ENCODE results near the gene ITGAX. TPM values are rescaled to one million over a fixed set of nuclear protein-coding genes. Genes with fewer than 3 reads are reported as not detected.
"Not testable (repeated sequence)": the region's sequence is repeated elsewhere in the genome, so short reads cannot be mapped to it uniquely, and the experiment has no call there.

The ITGAX gene
- 0.40 TPM in 1 of 2 replicates, not detected in the other for total RNA-seq
- 0.03 TPM for polyA plus RNA-seq (2012)

DNA sequence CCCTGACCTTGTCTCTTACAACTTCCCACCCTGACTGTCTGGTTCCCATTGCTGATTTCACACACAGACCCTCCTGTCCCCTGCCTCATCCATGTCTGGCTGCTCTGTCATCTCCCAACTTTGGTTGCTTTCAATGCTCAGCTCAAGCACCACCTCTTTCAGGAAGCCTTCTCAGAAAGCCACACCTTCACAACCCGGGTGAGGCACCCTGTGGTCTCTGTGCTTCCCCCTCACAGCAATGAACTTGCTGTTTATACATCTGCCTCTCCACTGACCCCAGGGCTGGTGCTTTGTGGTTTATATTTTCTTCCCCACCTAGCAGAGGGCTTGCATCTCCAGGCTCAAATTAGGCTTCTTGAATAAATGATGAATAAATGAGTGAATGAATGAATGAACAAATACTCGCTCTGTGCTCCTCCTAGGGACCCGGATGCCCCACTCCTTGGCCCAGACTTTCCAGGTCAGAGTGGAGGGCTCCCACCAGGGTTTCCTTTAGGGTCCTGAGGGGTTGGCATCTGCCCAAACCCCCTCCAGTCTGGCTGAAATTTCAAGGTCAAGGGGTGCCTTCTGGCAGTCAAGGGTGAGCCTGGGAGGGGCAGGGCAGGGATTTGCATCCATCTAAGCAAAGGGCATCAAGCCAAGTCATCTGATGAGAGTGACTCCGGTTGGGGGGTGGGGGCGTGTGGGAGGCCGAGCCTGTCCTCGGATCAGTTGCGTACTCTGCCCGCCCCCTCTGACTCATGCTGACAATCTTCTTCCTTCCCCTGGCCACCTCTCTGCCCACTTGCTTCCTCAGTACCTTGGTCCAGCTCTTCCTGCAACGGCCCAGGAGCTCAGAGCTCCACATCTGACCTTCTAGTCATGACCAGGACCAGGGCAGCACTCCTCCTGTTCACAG, at the start of gene ITGAX:
Gene ITGAX, plus strand, starts transcription at position 783 of the 898 bp plus-strand sequence. Its CDS starts 79 bp downstream, at position 862.
- peak; percentile 12 for DNase-seq (ENCODE audit: low read depth)

DNA sequence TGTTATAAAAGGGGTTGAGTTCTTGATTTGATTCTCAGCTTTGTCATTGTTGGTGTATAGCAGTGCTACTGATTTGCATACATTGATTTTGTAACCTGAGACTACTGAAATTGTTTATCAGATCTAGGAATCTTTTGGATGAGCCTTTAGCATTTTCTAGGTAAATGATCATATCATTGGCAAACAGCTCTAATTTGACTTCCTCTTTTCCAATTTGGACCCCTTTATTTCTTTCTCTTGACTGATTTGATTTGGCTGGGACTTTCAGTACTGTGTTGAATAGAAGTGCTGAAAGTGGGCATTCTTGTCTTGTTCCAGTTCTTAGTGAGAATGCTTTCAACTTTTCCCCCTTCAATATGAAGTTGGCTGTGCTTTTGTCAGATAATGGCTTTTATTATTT, 49.8 kb upstream of the ITGAX start:
- DNase-seq (ENCODE audit: low read depth): no peak

DNA sequence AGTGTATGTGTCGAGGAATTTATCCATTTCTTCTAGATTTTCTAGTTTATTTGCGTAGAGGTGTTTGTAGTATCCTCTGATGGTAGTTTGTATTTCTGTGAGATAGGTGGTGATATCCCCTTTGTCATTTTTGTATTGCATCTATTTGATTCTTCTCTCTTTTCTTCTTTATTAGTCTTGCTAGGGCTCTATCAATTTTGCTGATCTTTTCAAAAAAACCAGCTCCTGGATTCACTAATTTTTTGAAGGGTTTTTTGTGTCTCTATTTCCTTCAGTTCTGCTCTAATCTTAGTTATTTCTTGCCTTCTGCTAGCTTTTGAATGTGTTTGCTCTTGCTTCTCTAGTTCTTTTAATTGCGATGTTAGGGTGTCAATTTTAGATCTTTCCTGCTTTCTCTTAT, 46.6 kb upstream of the ITGAX start:
- not testable (repeated sequence) for DNase-seq (ENCODE audit: low read depth)

DNA sequence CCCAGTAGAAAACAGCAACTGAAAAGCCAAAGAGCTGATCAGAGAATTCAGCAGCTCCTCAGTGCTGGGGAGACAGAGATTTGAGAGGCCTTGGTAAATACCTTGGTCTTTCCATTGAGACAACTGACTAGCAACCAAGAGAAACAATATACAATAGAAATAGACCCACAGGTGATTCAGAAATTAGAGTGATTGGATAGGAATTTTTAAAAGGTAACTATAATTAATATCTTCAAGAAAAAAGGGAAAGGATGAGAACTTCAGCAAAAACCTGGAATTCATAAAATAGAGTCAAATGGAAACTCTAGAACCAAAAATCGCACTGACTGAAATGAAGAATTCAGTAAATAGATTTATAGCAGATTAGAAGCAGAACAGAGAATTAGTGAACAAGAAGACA, 32.5 kb upstream of the ITGAX start:
- DNase-seq (ENCODE audit: low read depth): no peak

DNA sequence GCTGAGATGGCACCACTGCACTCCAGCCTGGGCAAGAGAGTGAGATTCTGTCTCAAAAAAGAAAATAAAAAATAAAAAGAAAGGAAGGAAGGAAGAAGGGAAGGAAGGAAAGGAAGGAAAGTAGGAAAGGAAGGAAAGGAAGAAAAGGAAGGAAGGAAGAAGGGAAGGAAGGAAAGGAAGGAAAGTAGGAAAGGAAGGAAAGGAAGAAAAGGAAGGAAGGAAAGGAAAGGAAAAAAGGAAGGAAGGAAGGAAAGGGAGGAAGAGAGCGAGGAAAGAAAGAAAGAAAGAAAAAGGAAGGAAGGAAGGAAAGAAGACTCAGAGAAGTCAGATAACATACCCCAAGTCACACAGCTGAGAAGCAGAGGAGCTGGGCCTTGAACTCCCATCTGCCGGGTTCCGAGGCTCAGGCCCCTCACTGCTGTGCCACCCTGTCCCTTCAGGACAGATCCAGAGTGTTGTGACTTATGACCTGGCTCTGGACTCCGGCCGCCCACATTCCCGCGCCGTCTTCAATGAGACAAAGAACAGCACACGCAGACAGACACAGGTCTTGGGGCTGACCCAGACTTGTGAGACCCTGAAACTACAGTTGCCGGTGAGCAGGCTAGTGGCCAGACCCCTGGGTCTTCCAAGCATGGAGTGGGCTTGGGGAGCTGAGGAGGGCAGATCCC, 30.9 kb upstream of the ITGAX start:
- no peak for DNase-seq (ENCODE audit: low read depth)

DNA sequence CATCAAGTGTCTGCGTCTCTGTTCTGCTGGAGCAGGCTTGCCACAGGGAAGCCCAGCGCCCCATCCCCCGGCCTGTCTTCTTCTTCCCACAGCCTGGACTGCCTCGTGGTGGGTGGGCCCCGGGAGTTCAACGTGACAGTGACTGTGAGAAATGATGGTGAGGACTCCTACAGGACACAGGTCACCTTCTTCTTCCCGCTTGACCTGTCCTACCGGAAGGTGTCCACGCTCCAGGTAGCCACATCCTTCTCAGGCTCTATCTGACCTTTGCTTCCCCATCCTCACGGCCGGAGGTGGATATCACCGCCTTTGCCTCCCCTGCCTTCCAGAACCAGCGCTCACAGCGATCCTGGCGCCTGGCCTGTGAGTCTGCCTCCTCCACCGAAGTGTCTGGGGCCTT, 29.8 kb upstream of the ITGAX start:
- no peak for DNase-seq (ENCODE audit: low read depth)

DNA sequence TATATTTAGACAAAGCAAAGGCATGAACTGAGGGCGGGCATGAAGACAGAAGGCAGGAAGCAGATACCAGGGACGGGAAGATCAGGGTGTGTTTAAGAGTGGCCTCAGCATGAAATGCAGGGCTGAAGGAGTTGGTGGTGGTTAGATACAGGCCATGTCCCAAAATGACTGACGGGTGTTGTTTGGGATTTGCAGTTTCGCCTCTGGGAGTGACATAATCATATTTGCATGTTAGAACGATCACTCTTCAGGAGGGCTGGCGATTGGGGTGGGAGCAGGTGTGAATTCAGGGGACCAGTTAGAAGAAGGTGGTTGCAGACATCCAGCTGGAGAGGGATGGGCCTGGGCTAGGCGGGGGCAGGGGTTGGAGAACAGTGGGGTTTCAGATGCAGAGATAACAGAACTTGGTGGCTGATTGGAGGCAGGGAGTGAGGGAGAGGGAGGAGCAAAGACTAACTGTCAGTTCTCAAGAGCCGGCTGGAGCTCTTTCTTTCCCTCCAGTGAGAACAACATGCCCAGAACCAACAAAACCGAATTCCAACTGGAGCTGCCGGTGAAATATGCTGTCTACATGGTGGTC, 27.2 kb upstream of the ITGAX start:
- no peak for DNase-seq (ENCODE audit: low read depth)

DNA sequence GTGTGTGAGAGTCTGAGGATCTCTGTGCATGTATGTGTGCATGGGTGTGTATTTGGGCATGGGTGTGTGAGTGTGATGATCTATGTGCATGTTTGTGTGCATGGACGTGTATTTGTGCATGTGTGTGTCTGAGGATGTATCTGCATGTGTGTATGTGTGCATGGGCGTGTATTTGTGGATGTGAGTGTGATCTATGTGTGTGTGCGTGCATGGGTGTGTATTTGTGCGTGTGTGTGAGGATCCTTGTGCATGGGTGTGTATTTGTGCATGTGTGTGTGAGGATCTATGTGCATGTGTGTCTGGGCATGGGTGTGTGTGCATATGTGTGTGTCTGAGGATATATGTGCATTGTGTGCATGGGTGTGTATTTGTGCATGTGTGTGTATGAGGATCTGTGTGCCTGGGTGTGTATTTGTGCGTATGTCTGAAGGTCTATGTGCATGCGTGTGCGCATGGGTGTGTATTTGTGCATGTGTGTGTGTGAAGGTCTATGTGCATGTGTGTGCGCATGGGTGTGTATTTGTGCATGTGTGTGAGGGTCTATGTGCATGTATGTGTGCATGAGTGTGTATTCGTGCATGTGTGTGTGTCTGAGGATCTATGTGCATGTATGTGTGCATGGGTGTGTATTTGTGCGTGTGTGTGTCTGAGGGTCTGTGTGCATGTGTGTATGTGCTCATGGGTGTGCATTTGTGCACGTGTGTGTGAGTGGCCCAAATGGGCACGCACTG, 26.5 kb upstream of the ITGAX start:
- DNase-seq (ENCODE audit: low read depth): no peak

DNA sequence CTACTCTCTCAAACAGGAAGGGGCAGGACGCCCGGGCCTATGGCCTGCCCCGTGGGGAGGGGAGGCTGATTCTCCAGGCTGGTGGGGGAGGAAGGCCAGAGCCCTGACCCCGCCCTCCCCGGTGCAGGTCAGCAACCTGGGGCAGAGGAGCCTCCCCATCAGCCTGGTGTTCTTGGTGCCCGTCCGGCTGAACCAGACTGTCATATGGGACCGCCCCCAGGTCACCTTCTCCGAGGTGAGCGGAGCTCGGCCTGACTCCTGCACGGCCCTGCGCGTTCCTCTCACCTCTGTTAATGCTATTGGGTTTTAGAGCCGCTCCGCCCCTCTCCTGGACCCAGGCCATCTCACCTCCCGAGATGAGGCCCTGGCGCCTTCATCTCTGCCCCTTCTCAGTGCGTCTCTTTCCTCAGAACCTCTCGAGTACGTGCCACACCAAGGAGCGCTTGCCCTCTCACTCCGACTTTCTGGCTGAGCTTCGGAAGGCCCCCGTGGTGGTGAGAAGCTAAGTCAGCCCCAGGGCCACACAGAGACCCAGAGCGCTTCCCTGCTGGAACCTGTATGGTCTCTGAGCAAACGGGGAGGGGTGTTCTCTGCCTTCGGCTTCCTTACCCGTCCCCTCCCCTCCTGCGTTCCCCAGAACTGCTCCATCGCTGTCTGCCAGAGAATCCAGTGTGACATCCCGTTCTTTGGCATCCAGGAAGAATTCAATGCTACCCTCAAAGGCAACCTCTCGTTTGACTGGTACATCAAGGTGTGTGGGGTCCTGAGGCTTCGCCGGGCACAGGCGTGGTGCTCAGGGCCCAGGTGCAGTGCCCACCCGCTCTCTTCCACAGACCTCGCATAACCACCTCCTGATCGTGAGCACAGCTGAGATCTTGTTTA, 25.1 kb upstream of the ITGAX start:
- no peak for DNase-seq (ENCODE audit: low read depth)

DNA sequence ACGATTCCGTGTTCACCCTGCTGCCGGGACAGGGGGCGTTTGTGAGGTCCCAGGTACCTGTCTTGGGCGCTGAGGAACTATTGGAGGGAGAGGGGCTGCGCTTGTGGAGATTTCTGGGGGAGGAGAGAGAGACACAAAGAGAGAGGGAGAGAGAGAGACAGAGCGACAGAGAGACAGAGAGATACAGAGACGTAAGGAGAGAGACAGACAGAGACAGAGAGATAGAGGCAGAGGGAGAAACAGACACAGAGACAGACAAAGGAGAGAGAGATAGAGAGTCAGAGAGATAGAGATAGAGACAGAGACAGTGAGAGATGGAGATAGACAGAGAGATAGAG, 24.5 kb upstream of the ITGAX start:
- DNase-seq (ENCODE audit: low read depth): no peak

DNA sequence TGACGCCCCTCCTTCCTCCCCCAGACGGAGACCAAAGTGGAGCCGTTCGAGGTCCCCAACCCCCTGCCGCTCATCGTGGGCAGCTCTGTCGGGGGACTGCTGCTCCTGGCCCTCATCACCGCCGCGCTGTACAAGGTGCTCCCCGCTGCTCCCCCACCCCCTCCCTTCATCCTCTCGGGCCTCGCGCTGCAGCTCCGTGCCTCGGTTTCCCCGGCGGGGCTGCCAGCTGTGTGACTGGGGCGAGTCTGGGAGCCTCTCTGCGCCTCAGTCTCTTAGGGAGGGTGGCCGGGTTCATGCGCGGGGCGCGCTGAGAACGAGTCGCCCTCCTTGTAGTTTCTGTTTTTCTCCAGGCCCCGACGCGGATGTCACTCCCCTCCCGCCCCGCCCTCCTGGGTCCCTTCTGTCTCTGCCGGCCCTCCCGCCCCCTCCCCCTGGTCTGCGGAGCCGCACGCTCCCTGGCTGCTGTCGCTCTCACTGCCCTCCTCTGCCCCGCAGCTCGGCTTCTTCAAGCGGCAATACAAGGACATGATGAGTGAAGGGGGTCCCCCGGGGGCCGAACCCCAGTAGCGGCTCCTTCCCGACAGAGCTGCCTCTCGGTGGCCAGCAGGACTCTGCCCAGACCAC, 23.7 kb upstream of the ITGAX start:
- no peak for DNase-seq (ENCODE audit: low read depth)

DNA sequence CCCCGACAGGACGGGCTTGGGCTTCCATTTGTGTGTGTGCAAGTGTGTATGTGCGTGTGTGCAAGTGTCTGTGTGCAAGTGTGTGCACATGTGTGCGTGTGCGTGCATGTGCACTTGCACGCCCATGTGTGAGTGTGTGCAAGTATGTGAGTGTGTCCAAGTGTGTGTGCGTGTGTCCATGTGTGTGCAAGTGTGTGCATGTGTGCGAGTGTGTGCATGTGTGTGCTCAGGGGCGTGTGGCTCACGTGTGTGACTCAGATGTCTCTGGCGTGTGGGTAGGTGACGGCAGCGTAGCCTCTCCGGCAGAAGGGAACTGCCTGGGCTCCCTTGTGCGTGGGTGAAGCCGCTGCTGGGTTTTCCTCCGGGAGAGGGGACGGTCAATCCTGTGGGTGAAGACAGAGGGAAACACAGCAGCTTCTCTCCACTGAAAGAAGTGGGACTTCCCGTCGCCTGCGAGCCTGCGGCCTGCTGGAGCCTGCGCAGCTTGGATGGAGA, 23.1 kb upstream of the ITGAX start:
- DNase-seq (ENCODE audit: low read depth): no peak

DNA sequence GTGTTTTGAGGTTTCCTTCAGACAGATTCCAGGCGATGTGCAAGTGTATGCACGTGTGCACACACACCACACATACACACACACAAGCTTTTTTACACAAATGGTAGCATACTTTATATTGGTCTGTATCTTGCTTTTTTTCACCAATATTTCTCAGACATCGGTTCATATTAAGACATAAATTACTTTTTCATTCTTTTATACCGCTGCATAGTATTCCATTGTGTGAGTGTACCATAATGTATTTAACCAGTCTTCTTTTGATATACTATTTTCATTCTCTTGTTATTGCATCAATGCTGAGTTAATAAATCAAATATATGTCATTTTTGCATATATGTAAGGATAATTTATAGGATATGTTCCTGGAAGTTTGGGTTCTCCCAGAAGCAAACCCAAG, 22.4 kb upstream of the ITGAX start:
- DNase-seq (ENCODE audit: low read depth): no peak

DNA sequence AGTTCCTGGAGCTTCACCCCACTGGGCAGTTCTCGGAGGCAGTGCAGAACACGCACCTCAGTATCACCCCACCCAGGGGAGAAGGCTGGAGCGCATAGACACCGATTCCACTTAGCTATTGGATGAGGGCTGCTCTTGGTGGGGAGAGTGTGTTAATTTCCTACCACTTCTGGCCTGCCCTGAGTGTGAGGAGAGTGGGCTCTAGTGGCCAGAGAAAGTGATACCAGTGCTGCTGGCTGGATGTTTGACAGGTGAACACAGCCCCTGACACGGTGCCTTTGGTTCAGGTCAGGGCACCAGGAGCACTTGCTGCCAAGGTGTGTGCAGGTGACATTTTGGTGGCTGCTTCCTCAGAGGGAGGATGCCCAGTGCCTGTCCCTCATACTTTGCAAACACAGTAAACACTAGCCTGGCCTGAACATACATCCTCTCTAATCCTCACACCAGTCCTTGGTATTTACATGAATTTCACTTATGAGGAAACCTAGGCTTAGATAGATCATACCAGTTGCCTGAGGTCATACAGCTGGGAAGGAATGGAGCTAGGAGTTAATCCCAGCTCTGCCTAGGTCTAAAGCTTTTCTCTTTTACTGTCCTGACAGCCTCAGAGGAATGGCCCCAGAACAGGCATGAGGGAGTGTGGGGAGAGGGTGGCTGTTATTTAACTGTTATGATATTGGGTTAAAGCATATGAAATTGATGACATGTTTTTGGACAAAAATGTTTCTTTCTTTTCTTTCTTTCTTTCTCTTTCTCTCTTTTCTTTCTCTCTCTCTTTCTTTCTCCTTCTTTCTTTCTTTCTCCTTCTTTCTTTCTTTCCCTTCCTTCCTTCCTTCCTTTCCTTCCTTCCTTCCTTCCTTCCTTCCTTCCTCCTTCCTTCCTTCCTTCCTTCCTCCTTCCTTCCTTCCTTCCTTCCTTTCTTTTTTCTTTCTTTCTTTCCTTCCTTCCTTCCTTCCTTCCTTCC, 21.0 kb upstream of the ITGAX start:
- DNase-seq (ENCODE audit: low read depth): no peak

DNA sequence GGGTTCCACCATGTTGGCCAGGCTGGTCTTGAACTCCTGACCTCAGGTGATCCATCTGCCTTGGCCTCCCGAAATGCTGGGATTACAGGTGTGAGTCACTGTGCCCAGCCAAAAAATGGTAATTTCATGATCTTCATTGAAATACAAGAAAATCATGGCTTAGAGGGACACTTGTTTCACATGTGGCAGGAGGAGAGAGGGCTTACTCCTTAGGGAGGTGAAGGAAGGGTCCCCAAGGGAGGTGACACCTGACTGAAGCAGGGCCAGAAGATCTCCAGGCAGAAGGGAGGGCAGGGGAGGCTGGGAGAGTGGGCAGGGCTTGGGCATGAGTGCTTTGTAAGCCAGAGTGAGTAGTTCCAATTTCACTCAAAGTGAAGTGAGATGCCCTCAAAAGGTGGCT, 20.0 kb upstream of the ITGAX start:
- no peak for DNase-seq (ENCODE audit: low read depth)

DNA sequence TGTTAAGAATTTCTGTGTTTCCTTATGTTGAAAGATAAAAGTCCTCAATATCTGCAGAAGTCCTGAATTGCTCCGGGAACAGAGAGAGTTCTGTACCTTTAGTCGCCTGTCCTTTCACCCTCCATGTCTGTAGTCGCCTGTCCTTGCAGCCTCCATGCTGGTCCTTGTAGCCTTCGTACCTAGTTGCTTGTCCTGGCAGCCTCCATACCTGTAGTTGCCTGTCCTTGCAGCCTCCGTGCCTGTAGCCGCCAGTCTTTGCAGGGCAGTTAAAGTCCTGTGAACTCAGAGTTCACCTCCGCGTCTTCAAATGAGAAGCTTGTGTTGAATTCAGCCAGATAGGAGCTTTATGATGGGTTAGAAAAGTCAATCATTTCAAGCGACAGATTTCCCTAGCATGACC, 19.5 kb upstream of the ITGAX start:
- no peak for DNase-seq (ENCODE audit: low read depth)

DNA sequence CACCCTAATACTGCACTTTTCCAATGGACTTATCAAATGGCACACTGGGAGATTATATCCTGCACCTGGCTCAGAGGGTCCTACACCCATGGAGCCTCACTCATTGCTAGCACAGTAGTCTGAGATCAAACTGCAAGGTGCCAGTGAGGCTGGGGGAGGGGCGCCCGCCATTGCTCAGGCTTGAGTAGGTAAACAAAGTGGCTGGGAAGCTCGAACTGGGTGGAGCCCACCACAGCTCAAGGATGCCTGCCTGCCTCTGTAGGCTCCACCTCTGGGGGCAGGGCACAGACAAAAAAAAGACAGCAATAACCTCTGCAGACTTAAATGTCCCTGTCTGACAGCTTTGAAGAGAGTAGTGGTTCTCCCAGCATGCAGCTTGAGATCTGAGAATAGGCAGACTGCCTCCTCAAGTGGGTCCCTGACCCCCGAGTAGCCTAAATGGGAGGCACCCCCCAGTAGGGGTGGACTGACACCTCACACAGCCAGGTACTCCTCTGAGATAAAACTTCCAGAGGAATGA, 16.8 kb upstream of the ITGAX start:
- DNase-seq (ENCODE audit: low read depth): not testable (repeated sequence)

DNA sequence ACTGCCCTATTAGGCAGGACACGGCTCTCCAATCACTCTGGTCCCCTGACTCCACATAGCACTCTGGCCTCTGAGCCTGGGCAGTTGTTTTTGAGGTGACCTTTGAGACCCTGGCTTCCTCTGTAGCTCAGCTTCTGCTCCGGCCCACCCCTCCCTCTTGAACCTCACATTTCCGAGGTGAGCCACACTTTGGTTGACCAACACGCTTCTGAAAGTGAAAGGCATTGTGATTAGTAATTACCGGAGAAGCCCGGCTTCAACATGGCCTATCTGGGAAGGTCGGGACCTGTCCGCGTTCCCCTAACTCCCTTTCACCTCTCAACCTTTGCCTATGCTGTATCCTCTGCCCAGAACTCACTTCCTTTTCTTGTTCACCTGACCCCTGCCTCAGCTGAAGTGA, 10.3 kb upstream of the ITGAX start:
- no peak for DNase-seq (ENCODE audit: low read depth)

DNA sequence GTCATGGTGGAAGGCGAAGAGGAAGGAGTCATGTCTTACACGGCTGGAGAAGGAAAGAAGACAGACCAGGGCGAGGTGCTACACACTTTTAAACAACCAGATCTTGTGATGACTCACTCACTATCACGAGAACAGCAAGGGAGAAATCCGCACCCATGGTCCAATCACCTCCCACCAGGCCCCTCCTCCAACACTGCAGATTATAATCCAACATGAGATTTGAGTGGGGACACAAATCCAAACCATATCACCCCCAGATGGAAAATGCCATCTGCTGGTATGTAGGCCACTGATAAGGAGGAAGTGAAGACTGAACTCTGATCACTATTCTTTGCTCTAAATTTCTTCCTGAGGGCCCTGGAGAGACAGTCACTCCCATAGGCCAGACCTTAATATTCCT, 7.5 kb upstream of the ITGAX start:
- DNase-seq (ENCODE audit: low read depth): no peak

Measured in myocyte (in vitro differentiated cells).